T-helper 1 cell treated with Interleukin-12 subunit alpha and Interleukin-12 subunit beta and Interleukin-4 antibody, amounts not matched to agents 30 μg/mL and 1 μg/mL, for 36 hours (primary cell): Measurements from ENCODE around the gene TWIST2.

Experiments
- H3K27ac Mint-ChIP-seq: one replicate; pipeline ENCODE4 v1.8.0; 2021; ENCODE audit warnings: mild to moderate bottlenecking, mixed read lengths
- H3K27me3 Mint-ChIP-seq: one replicate; pipeline ENCODE4 v1.8.0; 2021; ENCODE audit warnings: low read depth, mixed read lengths
- H3K36me3 Mint-ChIP-seq: one replicate; pipeline ENCODE4 v1.8.0; 2021; ENCODE audit warnings: low read depth, mixed read lengths
- H3K4me1 Mint-ChIP-seq: one replicate; pipeline ENCODE4 v1.8.0; 2021; ENCODE audit warnings: low read depth, mixed read lengths
- H3K4me3 Mint-ChIP-seq: one replicate; pipeline ENCODE4 v1.8.0; 2021; ENCODE audit warnings: mild to moderate bottlenecking, moderate library complexity, mixed read lengths
- H3K9me3 Mint-ChIP-seq: one replicate; pipeline ENCODE4 v1.8.0; 2021; ENCODE audit warnings: mixed read lengths

The TWIST2 gene

DNA sequence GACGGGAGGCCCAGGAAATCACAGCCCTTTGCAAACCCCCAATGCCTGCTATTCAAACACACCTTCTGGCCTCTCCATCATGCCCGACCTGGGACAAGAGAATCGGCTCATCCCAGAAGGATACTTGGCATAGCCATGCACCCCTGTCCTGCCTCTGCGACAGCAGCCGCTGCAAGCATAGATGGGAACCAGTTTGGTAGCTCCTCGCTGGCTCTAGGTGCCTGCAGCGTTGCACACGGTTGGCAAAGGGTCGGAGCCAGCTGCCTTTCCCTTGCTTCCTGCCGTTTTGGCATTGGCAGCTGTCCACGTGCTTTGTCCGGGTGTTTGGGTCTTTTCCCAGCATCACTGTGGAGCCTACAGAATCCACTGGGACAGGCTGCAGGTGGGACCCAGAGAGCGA is 76.9 kb downstream of the TWIST2 start:
- Mint-ChIP-seq H3K4me1 (no peaks in the 10 kb centered on the region), H3K9me3 (no peaks in the 10 kb centered on the region), H3K4me3 (no peak overlapping the region), H3K27me3 (no peaks in the 10 kb centered on the region), H3K27ac (no peak overlapping the region), H3K36me3 (no peaks in the 10 kb centered on the region)

DNA sequence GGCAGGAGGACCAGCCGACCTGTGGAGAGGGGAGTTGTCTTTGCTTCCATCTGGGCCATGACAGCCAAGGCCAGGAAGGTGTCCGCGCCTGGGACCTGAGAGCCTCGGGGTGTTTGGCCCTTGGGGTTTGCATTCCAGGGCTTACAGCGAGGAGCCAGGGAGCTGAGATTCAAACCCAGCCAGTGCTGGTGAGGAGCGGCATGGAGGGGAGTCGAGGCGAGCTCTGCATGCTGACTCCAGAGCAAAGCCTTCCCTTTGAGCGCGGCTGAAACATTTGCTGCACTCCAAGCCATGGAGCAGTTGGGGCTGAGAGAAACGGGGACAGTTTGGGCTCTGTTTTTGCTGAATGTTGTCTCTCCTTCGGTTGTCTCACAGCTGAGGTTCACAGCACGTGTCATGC is 77.4 kb downstream of the TWIST2 start:
- Mint-ChIP-seq H3K27me3 (no peaks in the 10 kb centered on the region), H3K36me3 (no peaks in the 10 kb centered on the region)

DNA sequence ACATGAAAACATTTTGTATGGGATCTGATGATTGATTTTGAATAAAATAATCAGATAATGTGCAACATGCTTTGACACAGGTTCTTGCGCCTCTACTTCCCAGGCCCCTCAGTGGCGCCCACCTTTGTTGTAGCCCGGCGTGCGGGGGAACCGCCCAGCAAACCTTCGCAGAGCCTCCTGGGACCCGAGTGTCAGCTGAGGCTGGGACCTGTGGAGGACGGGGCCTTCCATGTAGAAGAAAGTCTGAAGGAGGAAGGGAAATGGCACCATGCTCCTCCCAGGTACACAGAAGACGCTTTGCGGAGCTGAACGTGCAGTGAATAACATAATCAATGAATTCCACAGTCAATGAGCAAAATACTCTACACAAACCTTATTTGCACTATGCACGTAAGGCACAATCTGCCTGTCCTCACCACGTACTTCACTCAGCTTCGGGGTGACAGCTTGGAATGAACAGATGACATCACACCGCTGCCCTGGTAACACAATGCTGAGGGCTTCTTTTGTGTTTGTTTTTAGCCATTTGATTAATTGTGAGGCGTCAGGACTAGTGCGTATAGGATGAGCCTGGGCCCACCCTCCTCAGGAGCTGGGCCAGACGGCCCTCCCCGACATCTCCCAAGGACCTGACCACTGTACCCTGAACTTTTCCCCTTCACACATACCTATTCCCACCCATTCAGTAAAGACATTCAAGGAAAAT is 78.1 kb downstream of the TWIST2 start:
- Mint-ChIP-seq H3K9me3 (no peaks in the 10 kb centered on the region), H3K27ac (no peak overlapping the region), H3K27me3 (no peaks in the 10 kb centered on the region), H3K36me3 (no peaks in the 10 kb centered on the region), H3K4me1 (no peaks in the 10 kb centered on the region), H3K4me3 (no peak overlapping the region)

More for the DNA sequence above, 77.4 kb downstream of the TWIST2 start:
- Mint-ChIP-seq H3K9me3 (no peaks in the 10 kb centered on the region), H3K27ac (no peak overlapping the region), H3K4me3 (no peak overlapping the region), H3K4me1 (no peaks in the 10 kb centered on the region)

DNA sequence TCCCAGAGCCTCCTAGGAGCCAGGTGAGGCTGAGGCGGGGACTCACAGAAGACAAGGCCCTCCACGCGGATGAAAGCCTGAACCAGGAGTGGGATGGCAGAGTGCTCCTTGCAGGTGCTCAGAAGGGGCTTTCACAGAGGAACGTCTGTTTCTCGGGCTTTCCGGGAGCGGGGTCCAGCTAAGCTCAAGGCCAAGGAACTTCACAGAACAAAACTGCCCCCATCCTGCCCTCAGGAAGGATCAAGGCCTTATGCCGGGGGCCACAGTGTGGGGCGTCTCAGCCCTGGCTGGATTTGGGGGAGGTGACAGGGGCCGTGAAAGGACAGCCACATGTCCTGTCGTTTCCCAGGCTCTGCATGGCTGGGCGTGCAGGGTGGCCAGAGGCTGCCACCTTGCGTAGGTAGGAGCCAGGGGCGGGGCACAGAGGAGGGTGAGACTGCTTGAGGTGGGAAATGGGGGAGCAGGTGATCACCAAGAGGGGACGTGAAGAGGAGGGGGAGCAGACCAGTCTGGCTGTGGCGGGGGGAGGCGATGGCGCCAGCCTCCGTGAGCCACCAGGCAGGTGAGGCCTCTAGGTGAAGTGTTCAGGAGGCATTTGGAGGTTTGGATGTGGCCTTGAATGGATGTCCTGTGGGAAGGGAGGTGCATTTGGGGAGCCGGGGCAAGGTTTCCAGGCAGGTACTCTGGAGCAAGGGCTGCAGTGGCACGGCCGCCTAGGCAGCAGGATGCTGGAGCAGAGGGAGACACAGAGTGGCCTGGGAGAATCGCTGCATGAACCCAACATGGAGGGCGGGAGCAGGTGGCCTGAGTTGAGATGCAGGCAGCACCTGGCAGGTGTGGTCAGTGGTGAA is 79.1 kb downstream of the TWIST2 start:
- peaks cover 7% of the 10 kb centered on the region for H3K27me3 Mint-ChIP-seq
- no peaks in the 10 kb centered on the region for H3K4me1 Mint-ChIP-seq
- no peak overlapping the region for H3K4me3 Mint-ChIP-seq
- H3K36me3 Mint-ChIP-seq = no peaks in the 10 kb centered on the region
- no peaks in the 10 kb centered on the region for H3K9me3 Mint-ChIP-seq
- no peak overlapping the region for H3K27ac Mint-ChIP-seq

DNA sequence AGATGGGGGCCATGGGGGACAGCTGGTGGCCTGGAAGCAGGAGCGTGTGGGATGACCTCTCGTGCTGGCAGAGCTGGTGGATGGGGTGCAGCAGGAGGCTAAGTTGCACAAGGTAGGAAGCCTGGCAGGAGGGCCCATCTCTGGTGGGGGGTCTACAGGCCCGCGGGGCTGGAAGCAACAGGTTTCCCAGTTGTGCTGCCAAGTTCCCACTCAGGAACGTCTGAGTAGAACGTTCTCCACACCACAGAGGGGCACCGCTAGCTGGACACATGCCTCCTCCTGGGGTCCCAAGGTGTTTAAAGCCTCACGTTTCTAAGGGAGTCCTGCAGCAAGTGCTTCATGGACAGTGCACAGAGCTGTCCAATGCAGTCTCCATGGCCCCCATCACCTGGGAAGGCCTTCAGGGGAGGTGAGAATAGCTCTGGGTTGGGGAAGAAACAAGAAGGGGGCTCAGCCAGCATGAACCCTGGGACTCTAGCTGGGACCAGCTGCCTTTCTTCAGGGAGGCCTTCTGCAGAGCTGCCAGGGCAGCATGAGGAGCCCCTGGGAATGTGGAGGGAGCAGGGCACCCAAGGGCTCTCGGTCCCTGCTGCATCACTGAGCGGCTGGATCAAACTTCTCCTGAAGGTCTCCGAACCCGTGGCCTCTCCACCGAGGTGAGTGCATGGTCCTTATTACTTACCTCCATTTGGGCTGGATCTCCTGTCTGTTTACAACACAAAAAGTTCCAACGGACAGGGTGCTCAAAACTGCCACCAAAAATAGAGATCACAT is 80.0 kb downstream of the TWIST2 start:
- H3K4me3 Mint-ChIP-seq = no peak overlapping the region
- H3K27me3 Mint-ChIP-seq = peaks cover 7% of the 10 kb centered on the region
- no peak overlapping the region for H3K27ac Mint-ChIP-seq

DNA sequence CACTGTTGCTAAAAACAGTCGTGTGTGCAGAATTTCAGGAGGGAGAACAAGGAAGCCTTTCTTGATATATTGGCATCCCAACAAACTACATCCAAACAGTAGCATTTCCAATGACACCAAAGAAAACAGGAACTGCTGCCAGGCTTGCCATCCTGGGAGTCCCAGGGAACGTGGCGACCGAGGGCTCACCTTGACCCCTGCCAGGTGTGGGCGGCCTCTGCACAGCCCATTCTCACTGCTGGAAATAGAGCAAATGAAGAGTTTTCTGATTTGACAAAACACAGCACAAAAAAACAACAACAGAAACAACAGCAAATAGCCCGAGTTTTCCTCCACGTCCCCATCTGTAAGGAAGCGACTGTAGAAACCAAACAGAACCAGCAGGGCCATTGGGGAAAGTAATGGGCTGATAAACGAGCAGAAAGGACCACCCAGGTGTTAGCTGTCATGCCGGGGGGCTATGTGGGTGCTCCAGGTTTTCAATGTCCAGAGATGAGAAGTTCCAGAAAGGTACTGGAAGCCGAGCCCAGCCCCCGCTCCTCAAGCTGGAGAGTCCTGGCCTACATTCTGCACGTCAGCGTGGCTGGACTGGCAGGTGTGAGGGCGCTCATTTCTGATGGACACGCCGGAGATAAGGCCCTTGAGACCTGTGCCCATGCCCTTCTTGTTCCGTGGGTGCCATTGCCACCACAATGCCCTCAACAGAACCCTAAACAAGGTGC is 80.8 kb downstream of the TWIST2 start:
- no peaks in the 10 kb centered on the region for H3K4me1 Mint-ChIP-seq

More for the DNA sequence above, 80.0 kb downstream of the TWIST2 start:
- H3K36me3 Mint-ChIP-seq = no peaks in the 10 kb centered on the region
- no peaks in the 10 kb centered on the region for H3K9me3 Mint-ChIP-seq
- H3K4me1 Mint-ChIP-seq = no peaks in the 10 kb centered on the region

DNA sequence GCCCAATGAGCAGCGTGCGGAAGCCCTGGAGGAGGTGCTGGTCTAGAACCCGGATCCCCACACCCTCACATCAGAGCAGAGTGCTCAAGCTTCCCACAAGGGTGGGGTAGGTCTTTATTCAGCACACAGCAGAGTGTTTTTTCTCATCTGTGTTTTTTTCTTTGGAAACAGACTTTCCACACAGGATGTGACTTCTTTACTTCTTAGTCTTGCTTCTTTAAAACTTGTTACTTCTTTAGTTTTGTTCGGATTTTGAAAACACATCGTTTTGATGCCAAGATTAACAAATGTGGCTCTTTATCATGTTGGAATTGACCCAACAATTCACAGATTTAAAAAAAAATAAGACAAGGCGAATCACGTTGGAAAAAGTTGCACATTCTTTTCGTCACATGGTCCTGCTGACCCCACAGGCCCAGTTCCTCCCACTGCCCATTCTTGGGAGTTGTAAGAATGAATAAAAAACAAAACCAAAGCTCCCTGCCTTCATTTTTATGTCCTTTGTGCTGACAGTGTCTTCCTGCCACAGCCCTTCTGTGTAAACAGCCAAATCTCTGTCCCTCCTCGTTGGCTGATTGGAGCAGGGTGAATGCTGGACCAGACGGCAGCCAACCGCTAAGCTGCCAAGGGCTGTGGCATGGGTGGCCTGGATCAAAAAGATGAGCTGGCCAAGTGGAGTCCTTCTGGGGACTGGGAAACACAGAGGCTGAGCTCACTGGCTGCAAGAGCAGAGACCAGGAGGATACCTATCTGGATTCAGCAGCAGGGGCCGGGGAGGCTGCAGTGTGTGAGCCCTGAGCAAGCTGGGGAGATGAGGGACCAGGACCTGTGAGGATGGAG is 81.6 kb downstream of the TWIST2 start:
- H3K4me1 Mint-ChIP-seq = no peaks in the 10 kb centered on the region
- peaks cover 18% of the 10 kb centered on the region for H3K27me3 Mint-ChIP-seq
- H3K4me3 Mint-ChIP-seq = no peak overlapping the region
- peaks cover 4% of the 10 kb centered on the region for H3K9me3 Mint-ChIP-seq
- no peaks in the 10 kb centered on the region for H3K36me3 Mint-ChIP-seq
- no peak overlapping the region for H3K27ac Mint-ChIP-seq

More for the DNA sequence above, 80.8 kb downstream of the TWIST2 start:
- H3K36me3 Mint-ChIP-seq = no peaks in the 10 kb centered on the region
- H3K4me3 Mint-ChIP-seq = no peak overlapping the region
- peaks cover 1% of the 10 kb centered on the region for H3K9me3 Mint-ChIP-seq
- peaks cover 12% of the 10 kb centered on the region for H3K27me3 Mint-ChIP-seq
- H3K27ac Mint-ChIP-seq = no peak overlapping the region

DNA sequence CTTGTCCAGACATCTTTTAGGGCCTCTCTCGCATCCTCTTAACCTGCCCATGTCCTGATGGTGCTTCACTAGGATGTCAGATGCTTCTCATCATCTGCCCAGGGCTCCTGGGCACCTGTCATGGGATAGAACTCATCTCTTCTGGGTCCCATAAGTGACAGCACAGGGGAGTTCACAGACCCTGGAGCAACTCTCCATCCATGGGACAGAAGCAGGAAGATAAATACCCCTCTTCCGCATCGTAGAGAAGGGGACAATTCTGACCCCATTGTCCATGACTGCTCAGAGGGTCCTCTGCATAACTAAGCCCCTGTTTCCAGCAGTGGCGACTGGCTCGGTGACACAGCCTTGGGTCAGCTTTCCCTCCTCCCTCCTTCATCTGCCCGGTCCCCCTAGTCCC is 82.3 kb downstream of the TWIST2 start:
- H3K27me3 Mint-ChIP-seq = peaks cover 24% of the 10 kb centered on the region

DNA sequence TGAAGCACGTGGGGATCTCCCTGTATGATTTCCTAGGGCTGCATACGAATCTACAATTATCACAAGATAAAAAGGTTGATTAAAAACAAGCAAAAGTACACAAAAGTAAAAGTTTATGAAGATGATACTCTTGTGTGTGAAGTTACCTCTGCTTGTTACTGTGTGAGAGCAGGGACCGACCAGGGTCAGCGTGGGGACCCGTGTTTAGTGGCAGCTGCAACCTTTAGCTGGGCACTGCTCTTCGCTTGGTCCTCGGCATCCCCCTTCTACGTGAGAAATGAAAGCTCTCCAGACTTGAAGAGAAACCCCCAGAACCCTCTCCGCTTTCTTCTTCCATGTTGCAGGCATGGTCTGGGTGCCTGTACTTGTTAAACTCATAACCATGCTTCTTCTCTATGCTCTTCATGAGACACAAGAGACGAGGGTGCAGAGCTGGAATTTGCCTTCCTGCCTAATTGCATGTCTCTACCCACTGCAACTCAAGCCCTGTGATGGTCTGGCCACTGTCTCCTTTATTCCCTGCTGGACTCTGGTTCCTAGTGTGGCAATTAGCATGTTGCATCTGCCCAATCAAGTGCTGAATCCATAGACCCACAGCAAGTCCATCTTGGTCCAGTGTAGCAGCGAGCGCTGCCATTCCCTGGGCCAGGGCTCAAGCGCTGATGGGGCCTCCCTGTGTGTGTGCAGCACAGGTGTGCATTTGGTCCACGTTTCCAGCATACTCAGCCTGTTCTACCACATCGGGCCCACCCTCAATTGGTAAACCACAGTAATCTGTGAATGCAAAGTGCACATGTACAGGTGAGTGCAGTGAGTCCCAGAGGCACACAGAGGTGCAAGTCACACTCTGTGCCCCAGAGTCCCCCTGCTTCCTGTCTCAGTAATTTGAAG is 88.5 kb downstream of the TWIST2 start:
- H3K27ac Mint-ChIP-seq = no peak overlapping the region
- H3K27me3 Mint-ChIP-seq = peaks cover 23% of the 10 kb centered on the region
- no peak overlapping the region for H3K4me3 Mint-ChIP-seq
- no peaks in the 10 kb centered on the region for H3K4me1 Mint-ChIP-seq
- no peaks in the 10 kb centered on the region for H3K36me3 Mint-ChIP-seq
- peaks cover 4% of the 10 kb centered on the region for H3K9me3 Mint-ChIP-seq

More for the DNA sequence above, 82.3 kb downstream of the TWIST2 start:
- Mint-ChIP-seq H3K36me3 (no peaks in the 10 kb centered on the region), H3K4me3 (no peak overlapping the region), H3K27ac (no peak overlapping the region), H3K4me1 (no peaks in the 10 kb centered on the region), H3K9me3 (peaks cover 4% of the 10 kb centered on the region)

DNA sequence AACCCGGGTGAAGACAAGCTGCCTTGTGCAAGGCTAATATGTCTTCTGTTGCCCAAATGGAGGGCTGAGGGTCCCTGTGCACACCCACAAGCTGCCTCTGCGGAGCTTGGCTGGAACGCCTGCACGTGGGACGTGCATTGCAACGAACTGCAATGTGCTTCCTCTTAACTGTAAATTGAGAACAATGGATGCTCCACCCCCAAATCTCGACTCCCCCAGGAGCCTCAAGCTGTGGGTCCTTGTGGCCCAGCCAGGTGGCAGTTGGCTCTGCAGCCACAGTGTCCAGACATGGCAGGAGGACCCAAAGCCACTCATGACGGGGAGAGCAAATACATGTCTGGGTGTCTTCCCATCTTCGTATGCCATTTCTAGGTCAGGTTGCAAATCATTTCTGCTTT is 90.1 kb downstream of the TWIST2 start:
- H3K36me3 Mint-ChIP-seq = no peaks in the 10 kb centered on the region

DNA sequence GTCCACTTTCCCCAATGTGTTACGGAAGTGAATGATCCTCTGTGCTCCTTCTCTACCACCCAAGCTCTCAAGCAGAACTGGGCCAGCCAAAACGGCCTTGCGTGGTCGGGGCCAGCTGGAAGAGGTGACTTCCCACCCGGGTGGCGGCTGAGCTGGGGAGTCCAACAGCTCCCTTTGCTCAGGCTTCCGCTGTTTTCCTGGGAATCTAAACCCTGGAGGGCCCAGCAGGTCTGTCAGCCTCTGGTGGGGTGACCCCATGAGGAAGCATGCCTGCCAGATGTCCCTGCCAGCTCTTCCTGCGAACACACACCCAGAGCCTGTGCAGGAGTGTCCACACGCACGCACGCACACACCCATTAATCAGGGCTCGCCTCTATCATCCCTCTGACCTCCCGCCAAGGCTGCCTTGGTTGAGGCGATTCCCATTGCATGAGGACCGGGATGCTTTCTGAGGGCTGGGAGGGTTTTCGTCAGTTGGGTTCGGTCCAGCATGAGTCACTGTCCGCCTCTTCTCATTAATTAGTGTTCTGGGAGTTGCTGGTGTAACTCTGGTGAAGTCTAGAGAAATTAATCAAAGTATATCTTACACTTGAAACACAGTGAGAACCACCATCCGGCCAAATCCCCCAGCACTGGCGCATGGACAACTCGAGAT is 90.6 kb downstream of the TWIST2 start:
- Mint-ChIP-seq H3K9me3 (peaks cover 4% of the 10 kb centered on the region), H3K36me3 (no peaks in the 10 kb centered on the region), H3K4me3 (no peak overlapping the region), H3K27ac (no peak overlapping the region), H3K27me3 (peaks cover 13% of the 10 kb centered on the region), H3K4me1 (no peaks in the 10 kb centered on the region)

More for the DNA sequence above, 90.1 kb downstream of the TWIST2 start:
- Mint-ChIP-seq H3K4me3 (no peak overlapping the region), H3K9me3 (peaks cover 4% of the 10 kb centered on the region), H3K4me1 (no peaks in the 10 kb centered on the region), H3K27me3 (peaks cover 17% of the 10 kb centered on the region), H3K27ac (no peak overlapping the region)

DNA sequence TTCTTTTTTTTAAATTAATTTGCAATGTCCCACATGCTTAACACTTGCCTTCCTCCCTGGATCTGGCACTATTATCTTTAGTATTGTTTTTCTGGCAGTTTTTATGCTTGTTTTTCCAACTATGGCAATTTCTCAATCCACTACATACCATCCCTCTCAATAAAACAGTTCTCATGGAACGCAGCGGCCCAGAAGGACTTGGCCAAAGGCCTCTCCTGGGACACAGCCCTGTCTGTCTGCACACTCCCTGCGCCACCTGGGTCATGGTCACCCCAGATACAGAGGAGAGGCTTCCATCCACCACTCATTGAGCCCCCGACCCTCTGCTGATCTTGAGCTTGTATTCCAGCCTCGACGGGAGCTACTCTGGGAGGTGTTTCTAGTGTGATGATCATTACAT is 91.2 kb downstream of the TWIST2 start:
- Mint-ChIP-seq H3K36me3 (no peaks in the 10 kb centered on the region), H3K27me3 (peaks cover 9% of the 10 kb centered on the region), H3K9me3 (no peaks in the 10 kb centered on the region), H3K4me3 (no peak overlapping the region), H3K4me1 (no peaks in the 10 kb centered on the region), H3K27ac (no peak overlapping the region)
